ENCODE data around the gene PIP5K1B. TPM values are rescaled to one million over a fixed set of nuclear protein-coding genes. Genes with fewer than 3 reads are reported as not detected.

PIP5K1B gene
- total RNA-seq, 1 experiment from 2014 or later, result not detected

- CTCF ChIA-PET, result no interaction called here
- intact Hi-C loops (cut with micrococcal nuclease; ENCODE audit: unreplicated experiment), result loop anchor here (10.0 kb wide), 2 partner anchors 118 to 168 kb away; partner anchors contain the start of gene TJP2
Measured at GRCh38 chr9:69056191-69056815, 351.3 kb downstream of the PIP5K1B start.

GRCh38 chr9:69058101-69058500 is 353.1 kb downstream of the PIP5K1B start:
- Histone ChIP-seq H3K9me3 (ENCODE audit: control insufficient read depth, insufficient read depth, low read depth, low read length) (no peaks in the 10 kb centered on the region), H3K4me1 (ENCODE audit: control insufficient read depth, insufficient read depth, low read length) (no peaks in the 10 kb centered on the region), H3K36me3 (ENCODE audit: control insufficient read depth, insufficient read depth, low read length) (no peaks in the 10 kb centered on the region), H3K4me3 (ENCODE audit: low read depth in 2 of 2, low read length in 2 of 2) (no peak overlapping the region), H3K27me3 (ENCODE audit: control insufficient read depth, insufficient read depth, low read length) (no peaks in the 10 kb centered on the region), H3K27ac (ENCODE audit: low read length) (no peak overlapping the region)
- in situ Hi-C loops (cut with HindIII; ENCODE audit: low pct_unique_long_range_greater_than_20kb, low sequenced_read_pairs), result no loop called here
- ChIA-PET POLR2A (no interaction called here), CTCF (no interaction called here)
- intact Hi-C loops (cut with micrococcal nuclease; ENCODE audit: unreplicated experiment), result loop anchor here (10.0 kb wide), 2 partner anchors 117 to 167 kb away; partner anchors contain the start of gene TJP2
- BruUV-seq (replicated peaks), result no TSS peak
- no peak for ATAC-seq
- TF ChIP-seq SIN3A (IDR thresholded peaks at IDR 0.05; ENCODE audit: borderline replicate concordance, insufficient read depth, low read depth, low read length), result no peak
- TF ChIP-seq TCF7L2 (IDR thresholded peaks at IDR 0.05; ENCODE audit: low read depth, low read length), result no peak
- no peak for TF ChIP-seq REST (IDR thresholded peaks at IDR 0.05; ENCODE audit: insufficient read depth in 1 of 2, low read depth in 2 of 2, low read length in 1 of 2)
- no peak for TF ChIP-seq POLR2AphosphoS5 (IDR thresholded peaks at IDR 0.05; ENCODE audit: low read depth, low read length)
- TF ChIP-seq, protein P1, sequence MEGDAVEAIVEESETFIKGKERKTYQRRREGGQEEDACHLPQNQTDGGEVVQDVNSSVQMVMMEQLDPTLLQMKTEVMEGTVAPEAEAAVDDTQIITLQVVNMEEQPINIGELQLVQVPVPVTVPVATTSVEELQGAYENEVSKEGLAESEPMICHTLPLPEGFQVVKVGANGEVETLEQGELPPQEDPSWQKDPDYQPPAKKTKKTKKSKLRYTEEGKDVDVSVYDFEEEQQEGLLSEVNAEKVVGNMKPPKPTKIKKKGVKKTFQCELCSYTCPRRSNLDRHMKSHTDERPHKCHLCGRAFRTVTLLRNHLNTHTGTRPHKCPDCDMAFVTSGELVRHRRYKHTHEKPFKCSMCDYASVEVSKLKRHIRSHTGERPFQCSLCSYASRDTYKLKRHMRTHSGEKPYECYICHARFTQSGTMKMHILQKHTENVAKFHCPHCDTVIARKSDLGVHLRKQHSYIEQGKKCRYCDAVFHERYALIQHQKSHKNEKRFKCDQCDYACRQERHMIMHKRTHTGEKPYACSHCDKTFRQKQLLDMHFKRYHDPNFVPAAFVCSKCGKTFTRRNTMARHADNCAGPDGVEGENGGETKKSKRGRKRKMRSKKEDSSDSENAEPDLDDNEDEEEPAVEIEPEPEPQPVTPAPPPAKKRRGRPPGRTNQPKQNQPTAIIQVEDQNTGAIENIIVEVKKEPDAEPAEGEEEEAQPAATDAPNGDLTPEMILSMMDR (IDR thresholded peaks at IDR 0.05), result no peak
- no peak for DNase-seq (ENCODE audit: low read depth, low spot score)

More at GRCh38 chr9:69056191-69056815, 351.3 kb downstream of the PIP5K1B start:
- no peak for TF ChIP-seq POLR2AphosphoS5 (IDR thresholded peaks at IDR 0.05; ENCODE audit: low read depth, low read length)
- TF ChIP-seq, protein P1 (IDR thresholded peaks at IDR 0.05), result no peak
- no peak for TF ChIP-seq SIN3A (IDR thresholded peaks at IDR 0.05; ENCODE audit: borderline replicate concordance, insufficient read depth, low read depth, low read length)
- TF ChIP-seq REST (IDR thresholded peaks at IDR 0.05; ENCODE audit: insufficient read depth in 1 of 2, low read depth in 2 of 2, low read length in 1 of 2), result no peak
- TF ChIP-seq TCF7L2 (IDR thresholded peaks at IDR 0.05; ENCODE audit: low read depth, low read length), result no peak
- in situ Hi-C loops (cut with HindIII; ENCODE audit: low pct_unique_long_range_greater_than_20kb, low sequenced_read_pairs), result no loop called here
- Histone ChIP-seq H3K4me3 (ENCODE audit: low read depth in 2 of 2, low read length in 2 of 2) (no peak overlapping the region), H3K36me3 (ENCODE audit: control insufficient read depth, insufficient read depth, low read length) (no peaks in the 10 kb centered on the region), H3K27me3 (ENCODE audit: control insufficient read depth, insufficient read depth, low read length) (no peaks in the 10 kb centered on the region), H3K9me3 (ENCODE audit: control insufficient read depth, insufficient read depth, low read depth, low read length) (no peaks in the 10 kb centered on the region), H3K4me1 (ENCODE audit: control insufficient read depth, insufficient read depth, low read length) (no peaks in the 10 kb centered on the region), H3K27ac (ENCODE audit: low read length) (no peak overlapping the region)
- DNase-seq (ENCODE audit: low read depth, low spot score) (no peak), ATAC-seq (no peak)
- POLR2A ChIA-PET, result no interaction called here
- BruUV-seq (replicated peaks), result no TSS peak
